ENCODE data around the gene SMAD3.

- no peak for TF ChIP-seq CTCF (conservative IDR thresholded peaks at IDR 0.05)
- TF ChIP-seq ZFX (IDR thresholded peaks at IDR 0.05), result no peak
These were observed 41.3 kb downstream of the SMAD3 start for GRCh38 chr15:67106764-67107013.

All from C4-2B (cell line).